K562 (cell line): Measurements from ENCODE around the gene CACNA2D2. TPM values are rescaled to one million over a fixed set of nuclear protein-coding genes. Genes with fewer than 3 reads are reported as not detected.

Experiments used
- ATAC-seq: fragments of 200-7000 bp; cut with Tn5 transposase; 3 replicates; pipeline ENCODE4 v1.9.1; 2020; ENCODE audit warnings: moderate library complexity
- BruUV-seq: library from RNA; stranded (reverse); fragments of 400-500 nt; replicated peaks from 2 replicates; lab custom pipeline; 2021; lab: Mats Ljungman, UMichigan
- CTCF ChIA-PET: fragments of 300-600 bp; formaldehyde crosslinking; extraction: SDS; loops from one replicate; lab custom pipeline; 2021; ENCODE audit warnings: low intra/inter-chr PET ratio; lab: Yijun Ruan, JAX
- POLR2A ChIA-PET: fragments of 300-600, 350-650 bp; sonication (Branson Sonifier 250); formaldehyde crosslinking; extraction: SDS; loops from one replicate; lab custom pipeline; 2021; ENCODE audit warnings: antibody characterized with exemption, inconsistent platforms; lab: Yijun Ruan, JAX
- DNase-seq, 4 experiments: peaks; one replicate each; pipeline versions ENCODE4 v3.0.0 to v3.0.0-alpha.2; 2011 to 2018; ENCODE audit warnings: low spot score in 3 of 4, mixed read lengths in 3 of 4; ENCODE audit errors: extremely low read depth in 1 of 4
- FAIRE-seq: peaks from 2 replicates; lab custom pipeline; 2011; peaks lifted over from hg19 to GRCh38; lab: Jason Lieb, UNC
- H2AFZ ChIP-seq: 2 replicates; pipeline ENCODE4 v1.6.0; 2011; ENCODE audit warnings: low read depth, low read length, control low read depth, inconsistent platforms
- H3K27ac ChIP-seq: fragments of 200-600 bp; 3 replicates; pipeline ENCODE4 v1.8.0; 2011; ENCODE audit warnings: low read depth, mild to moderate bottlenecking, control low read depth, inconsistent platforms, low read length, moderate library complexity, mixed read lengths; ENCODE audit errors: extremely low read depth
- H3K27me3 ChIP-seq, 2 experiments: fragments of 300-600 bp in 1 of 2; 2 replicates in 1 of 2; 3 replicates in 1 of 2; pipeline versions ENCODE4 v1.6.0 to v1.8.0; 2011; ENCODE audit warnings: inconsistent platforms in 2 of 2, low read length in 2 of 2, mild to moderate bottlenecking in 1 of 2, mixed read lengths in 1 of 2, moderate library complexity in 1 of 2; ENCODE audit not compliant: control insufficient read depth in 2 of 2, insufficient read depth in 2 of 2
- H3K36me3 ChIP-seq: fragments of 300-600 bp; 3 replicates; pipeline ENCODE4 v1.8.0; 2011; ENCODE audit warnings: mild to moderate bottlenecking, low read length, inconsistent platforms; ENCODE audit not compliant: control insufficient read depth, insufficient read depth
- H3K4me1 ChIP-seq, 2 experiments: fragments of 200-600 bp in 1 of 2; replicated peaks in 1 of 2; 2 replicates in 1 of 2; 3 replicates in 1 of 2; pipeline versions ENCODE4 v1.5.1 to v1.8.0; 2011; ENCODE audit warnings: inconsistent platforms in 2 of 2, low read length in 2 of 2, mild to moderate bottlenecking in 1 of 2, mixed read lengths in 1 of 2, moderate library complexity in 1 of 2; ENCODE audit not compliant: control insufficient read depth in 2 of 2, insufficient read depth in 2 of 2
- H3K4me2 ChIP-seq: 2 replicates; pipeline ENCODE4 v1.6.1; 2011; ENCODE audit warnings: low read length, control low read depth, inconsistent platforms, mixed read lengths; ENCODE audit not compliant: insufficient read depth
- H3K4me3 ChIP-seq: fragments of 200-600 bp; sonication (generic), shearing (Covaris generic); 2 replicates; pipeline ENCODE4 v1.5.1; 2016; ENCODE audit warnings: control low read depth, inconsistent platforms
- H3K79me2 ChIP-seq: fragments of 200-600 bp; 3 replicates; pipeline ENCODE4 v1.8.0; 2011; ENCODE audit warnings: low read length, inconsistent platforms; ENCODE audit not compliant: control insufficient read depth, insufficient read depth
- H3K9ac ChIP-seq, 2 experiments: 2 replicates each; pipeline versions ENCODE4 v1.6.0 to v1.6.1; 2011; ENCODE audit warnings: low read depth in 2 of 2, low read length in 2 of 2, control low read depth in 1 of 2, inconsistent platforms in 1 of 2, mild to moderate bottlenecking in 1 of 2, mixed read lengths in 1 of 2; ENCODE audit not compliant: insufficient read depth in 1 of 2
- H3K9me1 ChIP-seq: one replicate; pipeline ENCODE4 v1.6.0; 2011; ENCODE audit warnings: inconsistent platforms, mild to moderate bottlenecking, low read length, moderate library complexity; ENCODE audit not compliant: control insufficient read depth, insufficient read depth
- H3K9me3 ChIP-seq: replicated peaks from 2 replicates; pipeline ENCODE4 v1.5.1; 2011; ENCODE audit warnings: low read depth, low read length, inconsistent platforms; ENCODE audit not compliant: control insufficient read depth, insufficient read depth
- H4K20me1 ChIP-seq: replicated peaks from 2 replicates; pipeline ENCODE4 v1.6.1; 2011; ENCODE audit warnings: low read length, inconsistent platforms, mixed read lengths; ENCODE audit not compliant: control insufficient read depth, insufficient read depth
- HDAC3 ChIP-seq: fragments of 450-650 bp; IDR thresholded peaks from 2 replicates; pipeline ENCODE4 v1.6.1; 2018; ENCODE audit warnings: borderline replicate concordance, mild to moderate bottlenecking, moderate library complexity; ENCODE audit not compliant: partially characterized antibody
- NEUROD1 ChIP-seq: fragments of 150-350 bp; IDR thresholded peaks from 2 replicates; pipeline ENCODE4 v1.6.1; 2014; ENCODE audit warnings: borderline replicate concordance, low read length, low read depth; ENCODE audit not compliant: partially characterized antibody
- ZNF444 ChIP-seq: fragments of 250-450 bp; sonication (Bioruptor Pico); IDR thresholded peaks from 2 replicates; pipeline ENCODE4 v1.4.0; 2020; ENCODE audit warnings: mild to moderate bottlenecking, moderate library complexity
- ZNF583 ChIP-seq: fragments of 250-450 bp; sonication (Bioruptor Pico); IDR thresholded peaks from 2 replicates; pipeline ENCODE4 v1.4.0; 2020
- WGBS: fragments of 100-300 bp; shearing (Covaris generic); methylation state at CpG from one replicate; pipeline ENCODE4 v1.1.6; 2016; ENCODE audit warnings: low coverage, mixed read lengths; ENCODE audit not compliant: insufficient coverage; ENCODE audit errors: missing lambda C conversion rate; 5-methylcytosine and 5-hydroxymethylcytosine counted together
- in situ Hi-C: fragments of 300-500 bp; cut with MboI; formaldehyde crosslinking; loops from 4 replicates; pipeline ENCODE4 v1.15.0; 2018; ENCODE audit warnings: inconsistent platforms, mixed read lengths
- intact Hi-C: fragments of 100-400 bp; cut with micrococcal nuclease; formaldehyde crosslinking; loops from 2 replicates; pipeline ENCODE4 v1.14.2; 2022
- polyA plus RNA-seq, 8 experiments: library from polyadenylated mRNA; depleted of rRNA in 4 of 8; stranded (reverse) in 5 of 8; unstranded in 3 of 8; fragments of >200 nt; fragmentation: Nextera tagmentation in 2 of 8; fragmentation: Illumina TruSeq in 1 of 8; extraction: Ambion mirVana in 2 of 8; extraction: Trizol in 1 of 8; gene quantifications; 2 replicates each; pipeline versions ENCODE4 v1.2.1 to v1.2.3, GENCODE V29; 2011 to 2014; ENCODE audit warnings: inconsistent platforms in 1 of 8, missing spikeins in 1 of 8
- total RNA-seq, 7 experiments: library from RNA; depleted of rRNA in 6 of 7; stranded (reverse); fragments of >200 nt in 6 of 7; fragmentation: Illumina TruSeq in 2 of 7; extraction: Trizol in 2 of 7; gene quantifications; 2 replicates each; pipeline versions ENCODE4 v1.2.1 to v1.2.3, GENCODE V29; 2011 to 2021; ENCODE audit warnings: low replicate concordance in 1 of 7

The CACNA2D2 gene
- total and polyA plus RNA-seq, 9 of the 15 experiments (the other 6 are each of a cell fraction or from before 2014, with no cell fraction given) = 0.11 to 0.58 (median 0.36) TPM; not detected in 2

- Histone ChIP-seq H3K4me2 (no peak overlapping the region), H4K20me1 (peaks cover 2% of the 10 kb centered on the region; the same call in 1 of the 2 replicates), H3K27ac (no peak overlapping the region), H3K4me1 (no peaks in the 10 kb centered on the region; a peak in 1 of 5 replicates), H2AFZ (no peak overlapping the region), H3K79me2 (no peaks in the 10 kb centered on the region), H3K36me3 (no peaks in the 10 kb centered on the region), H3K4me3 (no peak overlapping the region), H3K9ac (no peak overlapping the region), H3K9me1 (no peaks in the 10 kb centered on the region), H3K9me3 (no peaks in the 10 kb centered on the region), H3K27me3 (peaks cover 0 to 45% of the 10 kb centered on the region in 2 experiments; a peak in 3 of 5 replicates)
- ChIA-PET CTCF (no interaction called here), POLR2A (no interaction called here)
- WGBS = 2% methylated on average over 7 of the region's 7 CpGs
- ATAC-seq (no peak), FAIRE-seq (no peak), DNase-seq (no peak)
- intact Hi-C loops (no loop called here), in situ Hi-C loops (no loop called here)
- no TSS peak for BruUV-seq
- TF ChIP-seq HDAC3 (no peak), NEUROD1 (no peak), ZNF583 (CRISPR knock-in tag) (no peak), ZNF444 (CRISPR knock-in tag) (no peak)
Measured at GRCh38 chr3:50441424-50442217, 61.8 kb downstream of the CACNA2D2 start.
